GM12878 (cell line): ENCODE data around the gene ETF1. TPM values are rescaled to one million over a fixed set of nuclear protein-coding genes. Genes with fewer than 3 reads are reported as not detected.
A peak's percentile ranks its signal among the peaks of the same experiment; 100 is the strongest.

ENCODE experiments used
- BACH1 ChIP-seq: fragments of 450-650 bp; IDR thresholded peaks from 2 replicates; pipeline ENCODE4 v1.6.1; 2017; ENCODE audit warnings: mild to moderate bottlenecking, borderline replicate concordance
- EP300 ChIP-seq, 2 experiments: fragments of 150-350 bp in 1 of 2; IDR thresholded peaks; 2 replicates each; pipeline ENCODE4 v1.6.1; 2011 to 2012; ENCODE audit warnings: low read depth in 2 of 2, low read length in 2 of 2, borderline replicate concordance in 1 of 2, improper control_type of control experiment in 1 of 2, inconsistent platforms in 1 of 2; ENCODE audit not compliant: control insufficient read depth in 1 of 2
- GABPA ChIP-seq: IDR thresholded peaks from 2 replicates; pipeline ENCODE4 v1.6.1; 2014; ENCODE audit warnings: antibody characterized with exemption, low read depth, mild to moderate bottlenecking, inconsistent platforms
- SMAD1 ChIP-seq: fragments of 450-650 bp; IDR thresholded peaks from 2 replicates; pipeline ENCODE4 v1.6.1; 2018; ENCODE audit warnings: mild to moderate bottlenecking, low read depth; ENCODE audit not compliant: partially characterized antibody
- SMAD5 ChIP-seq: IDR thresholded peaks from 2 replicates; pipeline ENCODE4 v1.6.1; 2016; ENCODE audit warnings: antibody characterized with exemption, low read depth
- ZNF207 ChIP-seq: fragments of 450-650 bp; IDR thresholded peaks from 2 replicates; pipeline ENCODE4 v1.6.1; 2014; ENCODE audit warnings: antibody characterized with exemption, mild to moderate bottlenecking, borderline replicate concordance
- ZNF687 ChIP-seq: fragments of 450-650 bp; IDR thresholded peaks from 2 replicates; pipeline ENCODE4 v1.6.1; 2017; ENCODE audit warnings: mild to moderate bottlenecking, moderate library complexity
- polyA plus RNA-seq, 11 experiments: library from polyadenylated mRNA; depleted of rRNA in 4 of 11; unstranded in 6 of 11; stranded (reverse) in 5 of 11; fragments of >200 nt; fragmentation: Nextera tagmentation in 4 of 11; fragmentation: Illumina TruSeq in 1 of 11; extraction: Ambion mirVana in 4 of 11; extraction: Trizol in 1 of 11; gene quantifications; 1 replicate in 1 of 11; 2 replicates in 10 of 11; pipeline versions ENCODE4 v1.2.1 to v1.2.3, GENCODE V29; 2011 to 2016; ENCODE audit warnings: inconsistent platforms in 2 of 11, missing spikeins in 2 of 11, low read depth in 1 of 11
- total RNA-seq, 4 experiments: library from RNA; depleted of rRNA in 3 of 4; stranded (reverse); fragments of >200 nt in 3 of 4; fragmentation: Illumina TruSeq in 1 of 4; extraction: Trizol in 1 of 4; gene quantifications; 2 replicates each; pipeline versions ENCODE4 v1.2.1 to v1.2.3, GENCODE V29; 2013 to 2021

Gene ETF1
- total and polyA plus RNA-seq, 10 of the 15 experiments (the other 5 are each of a cell fraction or from before 2014, with no cell fraction given) = 29.8 to 145 (median 108) TPM

DNA sequence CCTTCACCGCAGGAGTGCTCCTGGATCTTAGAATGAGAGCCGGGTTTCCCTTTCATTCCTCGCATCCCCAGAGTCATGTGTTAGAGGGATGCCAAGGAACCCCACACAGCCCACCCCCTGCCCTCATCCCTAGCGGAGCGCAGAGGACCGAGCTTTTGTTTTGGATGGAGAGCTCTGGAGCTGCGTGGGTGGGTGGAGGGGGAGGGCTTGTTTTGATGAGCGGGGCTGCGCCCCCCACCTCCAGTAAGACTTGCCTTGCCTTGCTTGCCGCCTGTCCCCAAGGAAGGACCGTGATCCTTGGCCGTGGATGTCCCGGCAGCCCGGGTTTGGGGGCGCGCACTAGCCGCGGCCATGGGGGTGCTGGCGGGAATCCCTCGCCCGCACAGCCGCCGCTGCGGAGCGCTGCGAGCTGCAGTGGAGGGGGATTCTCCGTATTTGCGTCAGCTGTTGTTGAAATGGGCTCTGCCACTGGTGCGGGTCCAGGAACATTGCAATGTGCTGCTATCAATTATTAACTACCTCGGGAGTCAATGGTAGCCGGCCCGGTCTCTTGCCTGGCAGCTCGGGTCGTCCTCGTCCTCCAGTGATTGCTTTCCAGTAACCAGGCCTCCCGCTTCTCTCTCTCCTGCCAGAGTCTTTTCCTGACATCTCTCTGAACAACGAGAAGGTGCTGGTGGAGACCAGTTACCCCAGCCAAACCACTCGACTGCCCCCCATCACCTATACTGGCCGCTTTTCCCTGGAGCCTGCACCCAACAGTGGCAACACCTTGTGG, 76.7 kb downstream of the ETF1 start (continued):
- no peak for TF ChIP-seq ZNF687
- TF ChIP-seq EP300 (IDR thresholded peaks at IDR 0.05; ENCODE audit: borderline replicate concordance in 1 of 2, control insufficient read depth in 1 of 2, low read depth in 2 of 2, low read length in 2 of 2) = no peak
- no peak for TF ChIP-seq ZNF207
- peak; percentile 7; the same call in 1 of the 2 replicates for TF ChIP-seq SMAD5
- TF ChIP-seq GABPA = no peak
- TF ChIP-seq SMAD1 = peak; percentile 18
- TF ChIP-seq BACH1 = 0 out of 2 replicates have a peak, but pooled peaks have one; percentile 46
